Measurements from ENCODE around the gene FAM184A.
"Not testable (repeated sequence)": the region's sequence is repeated elsewhere in the genome, so short reads cannot be mapped to it uniquely, and the experiment has no call there.

FAM184A gene

DNA sequence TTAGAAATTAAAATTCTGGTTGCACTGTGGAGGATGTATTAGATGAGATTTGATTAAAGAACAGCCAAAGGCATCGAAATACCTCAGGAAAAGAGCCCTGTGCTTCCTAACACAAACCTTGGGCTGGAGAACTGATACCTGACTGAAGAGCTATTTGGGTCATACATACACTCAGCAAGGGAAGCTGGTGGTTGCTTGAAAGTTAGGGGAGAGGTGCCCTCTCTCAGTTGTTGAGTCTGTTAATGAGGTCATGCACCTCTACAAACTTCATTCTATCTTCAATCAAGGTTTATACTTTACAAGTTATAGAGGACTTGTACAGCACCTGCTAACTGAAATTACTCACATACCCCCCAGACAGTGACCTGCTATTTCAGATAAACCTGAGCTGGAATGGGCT, 25.5 kb downstream of the FAM184A start:
- no peak for DNase-seq

DNA sequence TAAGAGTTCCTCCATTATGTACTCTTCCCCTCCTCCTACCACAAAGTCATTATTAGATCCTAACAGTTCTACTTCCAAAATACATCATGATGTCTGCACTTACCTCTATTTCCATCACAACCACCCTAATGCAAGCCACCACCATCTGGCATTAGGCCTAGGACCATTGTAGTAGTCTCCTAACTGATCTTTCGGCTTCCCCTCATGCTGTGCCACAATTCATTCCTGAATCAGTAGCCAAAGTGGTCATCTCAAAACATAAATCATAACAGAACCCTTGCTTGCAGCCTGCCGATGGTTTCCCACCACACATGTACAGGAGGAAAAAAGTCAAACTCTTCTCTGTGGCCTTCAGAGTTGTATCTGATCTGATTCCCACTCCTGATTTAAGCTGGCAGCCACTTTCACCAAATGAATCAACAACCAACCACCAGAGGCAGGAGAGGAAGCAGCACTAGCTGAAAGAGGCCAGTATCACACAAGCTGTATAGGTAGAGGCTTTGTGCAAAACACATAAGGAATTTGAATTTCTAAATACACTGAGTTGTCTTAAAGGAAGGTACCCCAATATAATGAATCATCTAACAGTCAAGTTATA, 26.1 kb downstream of the FAM184A start:
- DNase-seq: no peak

DNA sequence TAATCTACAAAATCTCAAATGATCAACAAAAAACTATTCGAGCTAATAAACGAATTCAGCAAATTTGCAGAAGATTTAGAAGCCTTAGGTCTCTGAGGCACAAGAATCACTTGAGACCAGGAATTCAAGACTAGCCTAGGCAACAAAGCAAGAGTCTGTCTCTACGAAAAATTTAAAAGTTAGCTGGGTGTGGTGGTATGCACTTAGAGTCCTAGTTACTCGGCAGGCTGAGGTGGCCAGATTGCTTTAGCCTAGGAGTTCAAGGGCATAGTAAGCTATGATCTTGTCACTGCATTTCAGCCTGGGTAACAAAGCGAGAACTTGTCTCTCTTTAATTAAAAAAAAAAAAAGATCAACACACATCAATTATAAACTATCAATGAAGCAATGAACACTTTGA, 34.2 kb downstream of the FAM184A start:
- DNase-seq: no peak

DNA sequence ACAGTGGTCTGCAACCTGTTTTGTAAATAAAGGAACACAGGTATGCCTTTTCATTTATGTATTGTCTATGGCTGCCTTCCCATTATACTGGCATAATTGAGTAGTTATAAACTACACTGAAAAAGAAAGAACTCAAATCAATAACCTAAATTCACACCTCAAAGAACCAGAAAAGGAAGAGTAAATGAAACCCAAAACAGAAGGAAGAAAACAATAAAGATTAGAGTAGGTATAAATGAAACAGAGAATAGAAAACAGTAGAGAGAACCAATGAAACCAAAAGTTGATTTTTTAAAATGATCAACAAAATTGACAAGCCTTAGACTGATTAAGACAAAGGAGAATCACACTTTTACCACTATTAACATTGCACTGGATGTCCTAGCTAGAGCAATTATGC, 34.7 kb downstream of the FAM184A start:
- DNase-seq: no peak

DNA sequence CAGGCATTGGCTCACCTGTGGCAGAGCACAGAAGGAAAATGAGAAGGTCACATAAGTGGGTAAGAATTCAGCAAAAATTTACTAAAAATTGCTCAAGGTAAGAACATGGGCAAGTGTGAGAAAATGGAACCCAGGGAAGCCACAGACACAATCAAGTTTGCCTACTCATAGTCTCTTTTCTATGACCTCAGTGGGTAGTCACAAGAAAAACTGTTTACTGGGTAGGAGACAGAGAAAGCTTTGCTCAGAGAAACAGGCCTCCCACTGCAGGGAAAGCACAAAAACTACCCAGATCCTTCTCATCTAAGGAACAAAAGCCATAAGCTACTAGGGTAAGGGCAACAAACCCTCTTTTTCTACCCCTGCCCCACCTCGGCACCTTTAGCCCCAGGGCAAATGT, 35.2 kb downstream of the FAM184A start:
- no peak for DNase-seq

DNA sequence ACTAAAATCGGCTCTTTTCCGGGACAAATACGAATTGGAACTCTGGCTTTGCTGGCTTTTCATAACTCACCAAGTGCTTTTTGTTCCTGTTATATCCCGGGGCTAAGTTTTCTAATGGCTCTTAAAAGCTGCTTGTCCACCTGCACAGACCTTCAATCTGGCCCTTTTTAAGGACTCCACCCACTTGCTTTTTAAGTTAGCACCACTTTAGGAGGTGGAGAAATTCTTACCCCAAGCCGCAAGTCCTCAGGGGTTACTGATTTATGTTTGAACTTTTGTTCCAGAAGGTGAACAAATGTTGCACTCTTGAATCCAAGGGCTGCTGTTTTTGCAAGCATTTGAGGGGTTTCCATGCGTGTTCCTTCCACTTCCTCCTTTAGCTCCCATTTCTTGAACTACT, 37.8 kb downstream of the FAM184A start:
- no peak for DNase-seq

DNA sequence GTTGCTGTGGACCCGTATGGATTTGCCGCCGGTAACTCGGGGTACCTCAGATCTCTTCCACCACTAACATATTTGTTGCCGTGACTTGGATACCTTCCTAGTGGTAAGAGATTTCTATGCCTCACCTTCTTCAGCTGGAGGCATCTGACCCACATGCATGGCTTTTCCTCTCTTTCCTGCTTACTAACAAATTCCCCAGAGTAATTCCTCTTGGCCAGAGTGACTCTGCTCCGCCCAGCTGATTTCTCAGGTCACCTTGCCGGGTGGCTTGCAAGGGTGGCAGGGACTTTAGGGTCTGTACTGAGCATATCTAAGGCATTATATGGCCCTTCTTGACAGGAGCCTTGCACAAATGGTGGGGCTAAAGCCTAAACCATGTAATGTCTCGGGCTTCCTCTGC, 38.2 kb downstream of the FAM184A start:
- DNase-seq: no peak

DNA sequence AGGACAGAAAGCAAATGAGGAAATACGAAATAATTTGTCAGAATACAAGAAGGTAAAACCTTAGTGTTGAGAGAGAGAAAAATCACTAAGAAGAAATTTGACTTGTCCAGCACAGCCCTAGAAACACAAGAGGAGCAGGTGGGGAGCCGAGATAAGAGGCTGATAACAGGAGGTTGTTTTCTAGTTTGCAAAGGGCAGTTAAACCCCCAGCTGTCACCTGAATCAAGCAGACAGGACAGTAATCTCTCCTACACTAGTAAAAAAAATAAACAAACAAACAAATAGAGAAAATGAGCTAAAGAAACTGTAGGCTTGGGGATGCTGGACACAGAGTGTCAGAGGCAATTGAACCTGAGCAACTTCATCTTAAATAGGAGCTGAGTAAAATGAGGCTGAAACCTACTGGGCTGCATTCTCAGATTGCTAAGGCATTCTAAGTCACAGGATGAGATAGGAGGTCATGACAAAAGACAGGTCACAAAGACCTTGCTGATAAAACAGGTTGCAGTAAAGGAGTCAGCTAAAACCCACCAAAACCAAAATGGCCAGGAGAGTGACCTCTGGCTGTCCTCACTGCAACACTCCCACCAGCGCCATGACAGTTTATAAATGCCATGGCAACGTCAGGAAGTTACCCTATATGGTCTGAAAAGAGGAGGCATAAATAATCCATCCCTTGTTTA, 40.4 kb downstream of the FAM184A start:
- DNase-seq: no peak

DNA sequence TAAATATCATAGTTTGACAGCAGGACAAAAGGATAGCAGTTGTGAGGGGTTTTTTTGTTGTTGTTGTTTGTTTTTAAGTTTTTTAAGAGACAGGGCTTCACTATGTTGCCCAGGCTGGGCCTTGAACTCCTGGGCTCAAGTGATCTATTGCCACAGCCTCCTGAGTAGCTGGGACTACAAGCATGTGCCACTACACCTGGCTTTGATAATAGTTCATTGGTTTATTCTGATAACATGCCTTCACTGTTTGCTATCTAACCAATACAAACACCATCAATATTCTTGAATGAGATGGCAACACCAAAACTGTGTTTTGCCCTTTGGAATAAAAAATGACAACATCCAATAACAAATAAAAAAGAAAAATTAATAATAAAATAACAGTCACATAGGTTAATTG, 41.2 kb downstream of the FAM184A start:
- no peak for DNase-seq

DNA sequence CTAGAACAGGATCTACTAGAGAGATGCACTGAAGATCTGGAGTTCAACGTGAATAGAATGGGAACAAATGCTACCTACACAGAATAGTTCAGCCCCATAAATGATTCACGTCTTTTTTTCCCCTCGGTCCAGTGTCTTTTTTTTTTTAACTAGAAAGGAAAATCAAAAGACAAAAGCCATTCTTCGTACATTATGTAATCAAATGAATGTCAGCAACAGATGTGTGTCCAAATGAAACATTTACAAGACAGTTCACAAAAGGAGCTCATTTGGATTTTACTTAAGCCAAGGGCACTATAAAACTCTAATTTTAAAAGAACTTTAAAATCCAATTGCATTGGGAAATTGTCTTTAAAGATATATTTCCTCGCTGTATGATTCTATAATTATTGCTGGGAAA, 42.4 kb downstream of the FAM184A start:
- no peak for DNase-seq

DNA sequence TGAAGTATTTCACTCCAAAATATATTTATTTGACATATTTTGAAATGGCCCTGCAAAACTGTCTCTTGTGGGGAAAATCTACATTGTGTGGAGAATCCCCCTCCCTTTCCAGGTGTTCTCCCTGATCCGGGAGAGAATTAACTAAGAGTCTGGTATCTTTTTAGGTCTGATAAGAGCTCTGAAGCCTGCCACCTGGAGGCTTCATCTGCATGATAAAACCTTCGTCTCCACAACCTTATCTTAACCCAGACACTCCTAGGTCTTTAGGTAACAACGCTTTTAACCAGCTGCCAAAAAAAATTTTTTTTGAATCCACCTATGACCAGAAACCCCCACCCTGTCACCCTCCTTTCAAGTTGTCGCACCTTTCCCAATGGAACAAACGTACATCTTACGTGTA, 43.0 kb downstream of the FAM184A start:
- no peak for DNase-seq

DNA sequence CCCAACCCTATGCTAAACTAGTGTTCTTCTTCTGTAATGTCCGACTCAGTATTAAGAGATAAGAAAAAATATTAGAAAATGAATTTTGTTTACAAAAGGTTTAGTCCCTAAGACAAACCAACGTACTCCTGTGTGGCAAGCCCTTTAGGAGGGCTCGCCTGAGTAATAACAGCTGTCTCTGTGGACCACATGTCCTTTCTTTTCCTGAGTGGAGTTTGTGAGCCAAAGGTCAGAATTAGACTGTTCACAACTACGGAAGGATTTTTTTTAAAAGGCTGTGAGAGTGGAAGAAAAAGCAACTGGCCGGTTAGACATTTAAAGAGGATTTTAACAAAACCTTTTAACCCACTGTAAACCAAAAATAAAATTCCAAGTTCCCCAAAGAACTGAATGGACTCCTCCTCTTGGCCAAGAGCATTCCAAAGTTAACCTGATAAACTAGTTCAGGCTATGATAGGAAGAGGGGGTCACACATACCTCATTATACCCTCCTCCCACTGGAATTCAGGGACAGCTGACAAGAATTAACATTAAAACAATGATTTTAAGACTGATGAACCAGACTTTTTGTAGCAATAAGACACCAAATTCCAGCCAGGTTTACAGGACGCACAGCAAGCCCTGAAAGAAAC, 43.5 kb downstream of the FAM184A start:
- no peak for DNase-seq

DNA sequence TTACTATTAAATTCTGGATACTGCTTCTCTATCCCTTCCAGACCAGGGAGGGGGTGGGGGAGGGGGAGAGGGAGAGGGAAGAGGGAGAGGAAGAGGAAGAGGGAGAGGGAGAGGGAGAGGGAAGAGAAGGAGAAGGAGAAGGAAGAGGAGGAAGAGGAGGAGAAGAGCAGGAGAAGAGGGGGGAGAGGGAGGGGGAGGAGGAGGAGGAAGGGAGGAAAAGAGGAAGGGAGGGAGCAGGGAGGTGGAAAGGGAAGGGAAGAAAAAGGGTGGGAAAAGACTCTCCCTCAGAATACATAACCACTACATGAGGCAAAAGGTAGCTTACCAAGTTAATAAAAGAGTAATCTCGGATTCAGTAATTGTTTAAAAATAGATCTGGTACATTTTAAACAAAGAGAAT, 46.0 kb downstream of the FAM184A start:
- DNase-seq: no peak

DNA sequence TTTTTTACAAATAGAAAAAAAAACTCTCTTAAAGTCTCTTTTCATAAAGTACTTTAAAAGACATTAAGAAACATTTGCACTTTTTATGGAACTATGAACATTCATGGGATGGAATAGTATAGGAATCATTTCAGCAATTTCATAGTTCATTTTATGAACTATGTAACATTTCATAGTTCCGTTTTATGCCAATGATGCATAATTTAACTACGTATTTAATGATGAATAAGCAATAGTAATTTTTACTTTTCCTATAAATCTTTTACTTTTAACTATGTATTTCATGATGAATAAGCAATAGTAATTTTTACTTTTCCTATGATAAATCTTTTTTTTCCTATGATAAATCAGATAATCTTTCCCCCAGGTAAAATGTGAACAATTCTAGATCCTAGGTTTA, 47.7 kb downstream of the FAM184A start:
- no peak for DNase-seq

DNA sequence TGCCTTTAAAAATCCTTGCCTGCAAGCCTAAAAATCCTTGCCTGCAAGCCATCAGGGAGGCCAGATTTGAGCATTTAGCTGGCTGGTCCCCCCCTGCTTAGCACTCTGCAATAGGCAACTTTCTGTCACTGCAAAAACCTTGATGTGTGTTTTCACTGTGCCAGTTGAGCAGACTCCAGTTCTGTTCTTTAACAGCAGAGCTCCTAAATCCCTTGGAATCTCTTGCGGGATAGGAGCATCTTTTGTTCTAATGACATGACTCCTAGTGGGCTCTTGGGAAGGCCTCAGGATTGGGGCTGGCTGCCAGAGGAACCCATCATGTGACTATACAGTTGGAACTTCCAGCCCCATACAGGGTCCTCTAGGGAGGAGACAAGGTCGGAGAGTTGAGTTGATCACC, 50.4 kb downstream of the FAM184A start:
- no peak for DNase-seq

DNA sequence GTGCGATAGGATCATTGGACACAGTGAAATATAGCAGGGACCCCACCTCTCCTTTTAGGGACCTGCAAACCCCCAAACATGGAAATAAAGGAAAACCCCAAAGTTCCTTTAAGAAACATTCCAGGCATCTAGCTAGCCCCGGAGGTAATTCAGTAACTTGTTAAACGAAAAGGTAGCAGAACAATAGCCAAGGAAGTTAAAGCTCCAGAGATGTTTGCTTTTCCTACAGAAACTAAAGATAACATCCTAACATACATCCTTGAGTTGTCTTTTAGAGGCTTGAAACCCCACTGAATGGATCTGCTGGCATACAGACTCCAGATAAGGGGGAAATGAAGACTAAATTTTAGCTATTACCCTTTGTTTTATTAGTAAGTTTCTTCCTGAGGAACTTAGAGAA, 51.0 kb downstream of the FAM184A start:
- DNase-seq: no peak

DNA sequence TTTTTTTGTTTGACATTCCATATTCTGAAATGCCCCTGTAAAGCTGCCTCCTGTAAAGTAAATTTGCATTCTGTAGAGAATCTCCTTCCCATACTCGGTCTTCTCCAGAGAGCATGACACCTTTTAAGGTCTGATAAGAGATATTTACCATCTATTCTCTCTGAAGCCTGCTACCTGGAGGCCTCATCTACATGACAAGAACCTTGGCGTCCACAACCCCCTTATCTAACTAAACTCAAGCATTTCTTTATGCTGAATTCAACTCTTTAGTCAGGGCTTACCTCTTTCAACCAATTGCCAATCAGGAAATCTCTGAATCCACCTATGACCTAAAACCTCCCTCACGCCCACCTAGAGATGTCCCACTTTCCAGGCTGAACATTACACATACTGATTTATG, 51.6 kb downstream of the FAM184A start:
- no peak for DNase-seq

DNA sequence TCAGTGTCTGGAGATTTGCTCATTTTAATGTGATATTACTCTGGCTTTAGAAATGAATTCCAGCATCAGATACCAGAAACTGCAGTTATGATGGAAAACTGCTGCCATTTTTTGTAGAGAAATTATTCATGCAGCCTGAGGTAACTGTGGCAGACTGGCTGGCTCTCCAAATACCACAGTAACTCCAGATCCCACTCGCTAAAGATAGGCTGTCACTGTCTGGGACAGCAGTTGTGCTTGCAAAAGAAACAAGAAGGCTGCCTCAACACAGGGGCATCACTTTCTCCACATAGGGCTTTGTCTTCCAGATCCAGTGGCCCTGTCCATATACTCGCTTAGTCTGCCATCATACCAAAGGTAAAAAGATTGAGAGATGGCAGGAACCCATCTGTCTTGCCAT, 52.7 kb downstream of the FAM184A start:
- no peak for DNase-seq

DNA sequence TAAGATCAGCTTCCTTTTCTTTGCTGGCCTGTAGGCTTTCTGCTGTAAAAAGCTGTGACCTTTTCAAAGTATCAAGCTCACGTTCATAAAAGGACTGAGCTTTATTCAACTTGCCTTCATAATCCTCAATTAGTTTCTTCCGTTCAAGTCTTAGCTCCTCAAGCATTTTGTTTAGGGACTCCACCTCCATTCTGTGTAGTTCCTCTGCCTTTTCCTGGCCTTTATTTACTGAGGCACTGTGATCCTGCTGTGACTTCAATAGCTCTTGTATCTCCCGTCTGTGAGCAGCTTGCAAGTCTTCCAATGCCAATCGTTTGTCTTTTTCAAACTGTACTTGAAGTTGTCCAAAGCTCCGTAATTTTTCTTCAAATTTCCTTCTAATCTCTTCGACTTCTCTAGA, 54.4 kb downstream of the FAM184A start:
- DNase-seq: no peak

DNA sequence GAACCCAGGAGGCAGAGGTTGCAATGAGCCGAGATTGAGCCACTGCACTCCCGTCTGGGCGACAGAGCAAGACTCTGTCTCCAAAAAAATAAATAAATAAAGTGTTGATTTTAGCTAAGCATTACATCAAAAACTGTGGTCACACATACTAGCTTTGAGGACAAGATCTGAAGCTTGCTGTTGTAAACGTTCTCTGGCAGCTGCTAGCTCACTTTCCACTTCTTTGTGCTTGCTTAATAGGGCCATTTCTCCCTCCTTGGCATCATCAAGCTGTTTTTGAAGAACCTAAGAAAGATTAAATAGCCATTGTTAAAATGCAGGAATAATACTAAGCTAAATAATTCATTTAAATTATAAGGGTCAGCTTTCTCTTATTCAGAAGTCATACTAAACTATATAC, 55.7 kb downstream of the FAM184A start:
- no peak for DNase-seq

DNA sequence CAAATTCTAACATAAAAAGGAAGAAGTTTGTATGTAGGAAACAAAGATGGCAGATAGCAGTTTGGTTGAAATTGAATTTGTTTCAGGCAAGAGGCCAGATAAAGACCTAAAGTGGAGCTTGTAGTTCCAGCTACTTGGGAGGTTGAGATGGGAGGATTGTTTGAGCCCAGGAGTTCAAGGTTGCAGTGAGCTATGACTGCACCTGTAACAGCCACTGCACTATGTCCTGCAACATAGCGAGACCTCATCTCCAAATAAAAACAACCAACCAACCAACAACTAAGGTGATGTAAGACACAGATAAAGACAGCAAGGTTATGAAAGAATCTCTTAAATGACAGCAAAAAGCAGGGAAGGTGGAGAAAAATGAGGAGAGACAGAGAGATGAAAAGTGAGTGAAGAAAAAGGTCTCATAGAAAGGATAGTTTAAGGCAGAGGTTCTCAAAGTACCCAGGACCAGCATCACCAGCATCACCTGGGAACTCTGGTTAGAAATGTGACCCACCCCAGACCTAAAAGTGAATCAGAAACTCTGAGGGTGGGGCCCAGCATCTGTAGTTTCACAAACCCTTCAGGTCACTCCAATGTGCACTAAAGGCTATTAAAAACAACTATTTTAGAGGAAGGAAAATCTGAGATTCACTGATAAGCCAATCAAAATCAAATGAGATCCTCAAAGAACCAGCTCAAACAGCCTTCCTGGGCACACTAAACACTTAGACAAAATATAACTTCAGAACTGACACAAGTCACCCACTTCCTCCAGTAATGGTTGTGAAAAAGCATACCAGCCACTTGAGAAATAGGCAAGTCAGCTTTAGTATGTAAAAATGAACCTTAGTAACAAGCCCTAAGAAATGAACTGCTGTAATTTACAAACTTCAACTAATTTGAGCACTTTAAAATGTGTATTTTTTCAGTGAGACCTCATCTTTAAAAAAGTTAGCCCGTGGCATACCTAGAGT, 57.6 kb downstream of the FAM184A start:
- DNase-seq: no peak

DNA sequence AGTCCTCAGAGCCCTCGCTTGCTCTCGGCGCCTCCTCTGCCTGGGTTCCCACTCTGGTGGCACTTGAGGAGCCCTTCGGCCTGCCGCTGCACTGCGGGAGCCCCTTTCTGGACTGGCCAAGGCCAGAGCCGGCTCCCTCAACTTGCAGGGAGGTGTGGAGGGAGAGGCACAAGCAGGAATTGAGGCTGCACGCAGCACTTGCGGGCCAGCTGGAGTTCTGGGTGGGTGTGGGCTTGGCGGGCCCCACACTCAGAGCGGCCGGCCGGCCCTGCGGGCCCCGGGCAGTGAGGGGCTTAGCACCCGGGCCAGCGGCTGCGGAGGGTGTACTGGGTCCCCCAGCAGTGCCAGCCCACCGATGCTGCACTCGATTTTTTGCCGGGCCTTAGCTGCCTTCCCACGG, 63.3 kb downstream of the FAM184A start:
- DNase-seq: not testable (repeated sequence)

DNA sequence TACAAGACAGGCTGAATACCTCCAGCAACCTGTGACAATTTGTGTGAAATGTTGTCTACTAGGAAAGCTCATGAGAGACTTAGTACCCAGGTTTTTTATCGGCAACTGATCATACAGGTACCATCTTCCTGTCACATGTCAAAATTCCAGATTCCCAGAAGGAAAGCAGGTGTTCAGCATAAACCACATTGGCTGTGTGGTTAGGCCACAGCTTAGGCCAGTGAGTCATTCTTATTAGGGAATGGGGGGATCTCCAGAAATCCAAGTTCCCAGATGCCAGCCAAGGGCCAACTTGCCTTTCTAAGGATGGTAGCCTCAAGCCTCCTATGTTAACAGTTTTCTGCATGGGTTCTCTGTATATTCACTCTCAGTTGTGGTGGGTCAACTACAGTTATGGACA, 65.9 kb downstream of the FAM184A start:
- DNase-seq: no peak

DNA sequence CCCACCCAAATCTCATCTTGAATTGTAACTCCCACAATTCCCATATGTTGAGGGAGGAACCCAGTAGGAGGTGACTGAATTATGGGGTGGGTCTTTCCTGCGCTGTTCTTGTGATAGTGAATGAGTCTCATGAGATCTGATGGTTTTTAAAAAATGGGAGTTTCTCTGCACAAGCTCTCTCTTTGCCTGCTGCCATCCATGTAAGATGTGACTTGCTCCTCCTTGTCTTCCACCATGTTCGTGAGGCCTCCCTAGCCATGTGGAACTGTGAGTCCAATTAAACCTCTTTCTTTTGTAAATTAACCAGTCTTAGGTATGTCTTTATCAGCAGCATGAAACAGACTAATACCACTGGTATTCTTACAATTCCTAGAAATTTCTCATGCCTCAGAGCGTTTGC, 69.2 kb downstream of the FAM184A start:
- not testable (repeated sequence) for DNase-seq
